Stimulated activated CD4-positive, alpha-beta T cell treated with anti-CD3 and anti-CD28 coated beads, Interleukin-2, amount 100 ng/mL, for 4 hours (primary cell): Measurements from ENCODE around the gene FAM174C.

Experiments
- DNase-seq: peaks from one replicate; pipeline ENCODE4 v3.0.0-alpha.2; 2020; ENCODE audit warnings: low read depth

The FAM174C gene

GRCh38 chr19:1275260-1275975, at the start of gene FAM174C:
Gene FAM174C (plus strand): TSS chr19:1275530. CDS start chr19:1275550, 20 bp downstream.
- DNase-seq, result peak; percentile 98

- DNase-seq, result no peak
Measured at GRCh38 chr19:1226227-1226518, 49.2 kb upstream of the FAM174C start.

- DNase-seq, result no peak
Measured at GRCh38 chr19:1226522-1227303, 48.6 kb upstream of the FAM174C start.

GRCh38 chr19:1227304-1228054, 47.9 kb upstream of the FAM174C start:
- DNase-seq, result no peak

- DNase-seq, result no peak
Measured at GRCh38 chr19:1228161-1228957, 47.0 kb upstream of the FAM174C start.

GRCh38 chr19:1229056-1229923, 46.0 kb upstream of the FAM174C start:
- no peak for DNase-seq

GRCh38 chr19:1229924-1230782, 45.2 kb upstream of the FAM174C start:
- DNase-seq, result no peak

GRCh38 chr19:1230783-1231489, 44.4 kb upstream of the FAM174C start:
- DNase-seq, result no peak

- DNase-seq, result no peak
Measured at GRCh38 chr19:1231729-1232637, 43.3 kb upstream of the FAM174C start.

- DNase-seq, result no peak
Measured at GRCh38 chr19:1232652-1233072, 42.7 kb upstream of the FAM174C start.

- DNase-seq, result no peak
Measured at GRCh38 chr19:1233115-1233667, 42.1 kb upstream of the FAM174C start.

GRCh38 chr19:1234051-1234954, 41.0 kb upstream of the FAM174C start:
- DNase-seq, result no peak

GRCh38 chr19:1234955-1235380, 40.4 kb upstream of the FAM174C start:
- no peak for DNase-seq

- DNase-seq, result no peak
Measured at GRCh38 chr19:1235625-1236538, 39.4 kb upstream of the FAM174C start.

- DNase-seq, result no peak
Measured at GRCh38 chr19:1236576-1236975, 38.8 kb upstream of the FAM174C start.
